ENCODE results near the gene YPEL1.
"Not testable (repeated sequence)": the region's sequence is repeated elsewhere in the genome, so short reads cannot be mapped to it uniquely, and the experiment has no call there.

The YPEL1 gene

GRCh38 chr22:21721195-21721852 lies 14.3 kb downstream of the YPEL1 start:
- DNase-seq (ENCODE audit: low spot score) = not testable (repeated sequence)

GRCh38 chr22:21720191-21720859 lies 15.3 kb downstream of the YPEL1 start:
- DNase-seq (ENCODE audit: low spot score) = not testable (repeated sequence)

- no peak for DNase-seq (ENCODE audit: low spot score)
Observed at GRCh38 chr22:21719024-21719423, 16.6 kb downstream of the YPEL1 start.

- no peak for DNase-seq (ENCODE audit: low spot score)
Observed at GRCh38 chr22:21718499-21718898, 17.1 kb downstream of the YPEL1 start.

- DNase-seq (ENCODE audit: low spot score) = not testable (repeated sequence)
Observed at GRCh38 chr22:21716395-21717122, 19.0 kb downstream of the YPEL1 start.

GRCh38 chr22:21714786-21715185 lies 20.8 kb downstream of the YPEL1 start:
- no peak for DNase-seq (ENCODE audit: low spot score)

GRCh38 chr22:21714059-21714770 lies 21.4 kb downstream of the YPEL1 start:
- no peak for DNase-seq (ENCODE audit: low spot score)

- DNase-seq (ENCODE audit: low spot score) = no peak
Observed at GRCh38 chr22:21713428-21714058, 22.1 kb downstream of the YPEL1 start.

- peak; percentile 92 for DNase-seq (ENCODE audit: low spot score)
Observed at GRCh38 chr22:21712751-21713427, 22.7 kb downstream of the YPEL1 start.

- DNase-seq (ENCODE audit: low spot score) = no peak
Observed at GRCh38 chr22:21711851-21712250, 23.7 kb downstream of the YPEL1 start.

- DNase-seq (ENCODE audit: low spot score) = no peak
Observed at GRCh38 chr22:21710156-21710555, 25.4 kb downstream of the YPEL1 start.

- no peak for DNase-seq (ENCODE audit: low spot score)
Observed at GRCh38 chr22:21709688-21710087, 25.9 kb downstream of the YPEL1 start.

GRCh38 chr22:21708960-21709359 lies 26.6 kb downstream of the YPEL1 start:
- DNase-seq (ENCODE audit: low spot score) = no peak

- DNase-seq (ENCODE audit: low spot score) = no peak
Observed at GRCh38 chr22:21707677-21708076, 27.9 kb downstream of the YPEL1 start.

- DNase-seq (ENCODE audit: low spot score) = no peak
Observed at GRCh38 chr22:21703684-21704316, 31.8 kb downstream of the YPEL1 start.

GRCh38 chr22:21702700-21703683 lies 32.6 kb downstream of the YPEL1 start:
- no peak for DNase-seq (ENCODE audit: low spot score)

GRCh38 chr22:21702094-21702493 lies 33.5 kb downstream of the YPEL1 start:
- no peak for DNase-seq (ENCODE audit: low spot score)

GRCh38 chr22:21701384-21701971 lies 34.1 kb downstream of the YPEL1 start:
- peak; percentile 50 for DNase-seq (ENCODE audit: low spot score)

- DNase-seq (ENCODE audit: low spot score) = no peak
Observed at GRCh38 chr22:21700822-21701221, 34.8 kb downstream of the YPEL1 start.
